Measurements from ENCODE around the gene DDX49. TPM values are rescaled to one million over a fixed set of nuclear protein-coding genes. Genes with fewer than 3 reads are reported as not detected.
A peak's percentile ranks its signal among the peaks of the same experiment; 100 is the strongest.

Gene DDX49
- total and polyA plus RNA-seq, 2 donors from 2014 or later, result 39.5 to 40.6 TPM

DNA sequence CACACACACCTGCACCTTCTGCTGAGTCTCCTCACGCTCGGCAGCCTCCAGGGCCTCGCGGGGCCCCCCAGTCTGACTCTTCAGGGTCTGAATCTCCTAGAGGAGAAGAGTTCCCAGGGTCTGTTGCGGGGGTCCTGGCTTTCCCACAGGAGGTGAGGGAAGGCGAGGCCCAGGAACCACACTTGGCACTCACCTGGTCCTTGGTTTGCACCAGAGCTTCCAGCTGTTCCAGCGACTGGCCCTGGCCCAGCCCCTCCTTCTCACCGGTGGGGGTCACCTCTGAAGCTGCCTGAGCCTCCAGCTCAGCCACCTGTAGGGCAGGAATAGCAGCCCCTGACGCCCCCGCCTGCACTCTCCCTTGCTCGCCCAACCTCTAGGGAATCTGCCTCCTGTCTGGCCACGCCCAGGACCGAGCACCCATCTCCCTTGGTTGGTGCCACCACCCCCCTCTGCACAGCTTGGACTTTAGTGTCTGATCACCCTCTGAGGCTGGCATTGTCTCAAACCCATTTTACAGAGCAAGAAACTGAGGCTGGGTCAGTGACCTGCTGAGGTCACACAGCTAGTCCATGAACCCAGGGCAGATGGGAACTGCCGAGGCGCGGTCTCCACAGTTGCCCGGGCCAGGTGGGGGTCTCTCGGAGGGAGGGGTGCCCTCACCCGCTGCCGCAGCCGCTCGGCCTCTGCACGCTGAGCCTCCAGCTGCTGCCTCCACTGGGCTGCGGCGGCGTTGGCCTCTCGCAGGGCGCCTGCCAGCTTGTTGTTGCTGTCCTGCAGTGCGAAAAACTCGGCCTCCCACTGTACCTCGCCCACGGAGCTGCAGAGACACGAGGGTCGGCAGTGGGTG lies 12.0 kb downstream of the DDX49 start:
- no peaks in the 10 kb centered on the region for H3K4me1 ChIP-seq (ENCODE audit: control insufficient read depth in 2 of 3, insufficient read depth in 2 of 3, low read depth in 1 of 3, low read length in 3 of 3)
- no peaks in the 10 kb centered on the region for H3K9me3 ChIP-seq (ENCODE audit: control insufficient read depth in 2 of 3, insufficient read depth in 1 of 3, low read length in 3 of 3)
- no peak for TF ChIP-seq CTCF (IDR thresholded peaks at IDR 0.05; ENCODE audit: borderline replicate concordance, extremely low read depth, insufficient read depth)
- H3K27ac ChIP-seq (ENCODE audit: low read depth in 2 of 2, low read length in 2 of 2), result no peak overlapping the region
- FAIRE-seq (no peak), DNase-seq (no peak)
- intact Hi-C loops (cut with DNase I), result no loop called here
- no peak overlapping the region for H3K9ac ChIP-seq (ENCODE audit: low read length in 3 of 3)
- peaks cover 0 to 6% (median 3%) of the 10 kb centered on the region in 3 donors for H3K36me3 ChIP-seq (ENCODE audit: control insufficient read depth in 2 of 3, insufficient read depth in 3 of 3, low read length in 3 of 3)
- H3K27me3 ChIP-seq (ENCODE audit: control insufficient read depth, insufficient read depth, low read length), result no peaks in the 10 kb centered on the region
- no peak overlapping the region for H3K4me3 ChIP-seq (ENCODE audit: low read length in 3 of 3)

- no peaks in the 10 kb centered on the region for H3K4me1 ChIP-seq (ENCODE audit: control insufficient read depth in 2 of 3, insufficient read depth in 2 of 3, low read depth in 1 of 3, low read length in 3 of 3)
- intact Hi-C loops (cut with DNase I), result no loop called here
- peak; percentile 60 to 90 (median 76) for DNase-seq
- H3K9me3 ChIP-seq (ENCODE audit: control insufficient read depth in 2 of 3, insufficient read depth in 1 of 3, low read length in 3 of 3), result no peaks in the 10 kb centered on the region
- no peak overlapping the region for H3K27ac ChIP-seq (ENCODE audit: low read depth in 2 of 2, low read length in 2 of 2)
- no peak overlapping the region for H3K9ac ChIP-seq (ENCODE audit: low read length in 3 of 3)
- H3K27me3 ChIP-seq (ENCODE audit: control insufficient read depth, insufficient read depth, low read length), result no peaks in the 10 kb centered on the region
- no peak for TF ChIP-seq CTCF (IDR thresholded peaks at IDR 0.05; ENCODE audit: borderline replicate concordance, extremely low read depth, insufficient read depth)
- H3K36me3 ChIP-seq (ENCODE audit: control insufficient read depth in 2 of 3, insufficient read depth in 3 of 3, low read length in 3 of 3), result peaks cover 0 to 6% (median 2%) of the 10 kb centered on the region in 3 donors
- no peak for FAIRE-seq
- H3K4me3 ChIP-seq (ENCODE audit: low read length in 3 of 3), result no peak overlapping the region
Measured at GRCh38 chr19:18932216-18932841, 12.8 kb downstream of the DDX49 start.

- no peak for DNase-seq
- intact Hi-C loops (cut with DNase I), result no loop called here
- Histone ChIP-seq H3K9me3 (ENCODE audit: control insufficient read depth in 2 of 3, insufficient read depth in 1 of 3, low read length in 3 of 3) (no peaks in the 10 kb centered on the region), H3K27me3 (ENCODE audit: control insufficient read depth, insufficient read depth, low read length) (no peaks in the 10 kb centered on the region), H3K36me3 (ENCODE audit: control insufficient read depth in 2 of 3, insufficient read depth in 3 of 3, low read length in 3 of 3) (peaks cover 0 to 6% (median 0%) of the 10 kb centered on the region in 3 donors), H3K4me1 (ENCODE audit: control insufficient read depth in 2 of 3, insufficient read depth in 2 of 3, low read depth in 1 of 3, low read length in 3 of 3) (no peaks in the 10 kb centered on the region), H3K27ac (ENCODE audit: low read depth in 2 of 2, low read length in 2 of 2) (no peak overlapping the region), H3K4me3 (ENCODE audit: low read length in 3 of 3) (no peak overlapping the region), H3K9ac (ENCODE audit: low read length in 3 of 3) (no peak overlapping the region)
- TF ChIP-seq CTCF (IDR thresholded peaks at IDR 0.05; ENCODE audit: borderline replicate concordance, extremely low read depth, insufficient read depth), result no peak
- FAIRE-seq, result no peak
Measured at GRCh38 chr19:18933297-18933696, 13.8 kb downstream of the DDX49 start.
